ENCODE results near the gene TNFRSF25.

The TNFRSF25 gene

DNA sequence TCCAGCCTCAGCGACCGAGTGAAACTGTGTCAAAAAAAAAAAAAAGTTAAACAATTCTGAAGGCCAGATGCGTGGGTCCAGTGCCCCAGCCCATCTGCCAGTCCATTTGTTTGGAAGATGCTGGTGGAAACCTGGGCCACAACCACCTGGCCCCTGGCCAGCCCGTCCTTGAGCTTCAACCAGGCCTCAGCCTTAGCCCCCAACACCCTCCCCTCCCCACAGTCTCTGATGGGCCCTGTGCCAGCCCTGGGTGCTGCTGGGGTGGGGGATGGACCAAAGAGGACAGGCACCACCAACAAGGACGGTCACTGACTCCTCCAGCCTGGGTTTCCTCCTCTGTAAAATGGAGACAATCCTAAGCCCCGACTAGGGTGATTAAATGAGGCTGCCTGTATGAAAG, 45.1 kb upstream of the TNFRSF25 start:
- in situ Hi-C loops (cut with HindIII; ENCODE audit: low sequenced_read_pairs), result no loop called here
- DNase-seq (ENCODE audit: low read depth, low spot score), result no peak
- TF ChIP-seq CTCF (IDR thresholded peaks at IDR 0.05; ENCODE audit: low read depth, low read length), result no peak
- no peak overlapping the region for H3K4me3 ChIP-seq (ENCODE audit: low read depth, low read length)

DNA sequence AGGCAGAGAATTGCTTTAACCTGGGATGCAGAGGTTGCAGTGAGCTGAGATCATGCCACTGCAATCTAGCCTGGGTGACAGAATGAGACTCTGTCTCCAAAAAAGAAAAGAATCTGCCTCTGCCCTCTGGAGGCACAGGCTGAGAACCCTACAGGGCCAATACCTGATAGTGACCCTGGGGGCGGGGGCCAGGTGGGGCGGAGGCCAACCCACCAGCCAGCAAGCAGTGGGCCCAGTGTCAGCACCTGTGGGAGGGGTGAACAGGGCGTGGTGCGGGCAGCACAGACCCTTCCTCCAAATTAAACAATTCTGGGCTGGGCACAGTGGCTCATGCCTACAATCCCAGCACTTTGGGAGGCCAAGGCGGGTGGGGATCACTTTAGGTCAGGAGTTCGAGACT, 44.5 kb upstream of the TNFRSF25 start:
- DNase-seq (ENCODE audit: low read depth, low spot score), result no peak
- no peak overlapping the region for H3K4me3 ChIP-seq (ENCODE audit: low read depth, low read length)
- in situ Hi-C loops (cut with HindIII; ENCODE audit: low sequenced_read_pairs), result no loop called here
- TF ChIP-seq CTCF (IDR thresholded peaks at IDR 0.05; ENCODE audit: low read depth, low read length), result no peak

GRCh38 chr1:6509919-6510291, 43.9 kb upstream of the TNFRSF25 start:
- TF ChIP-seq CTCF (IDR thresholded peaks at IDR 0.05; ENCODE audit: low read depth, low read length), result no peak
- in situ Hi-C loops (cut with HindIII; ENCODE audit: low sequenced_read_pairs), result no loop called here
- no peak overlapping the region for H3K4me3 ChIP-seq (ENCODE audit: low read depth, low read length)
- no peak for DNase-seq (ENCODE audit: low read depth, low spot score)

- no peak for DNase-seq (ENCODE audit: low read depth, low spot score)
- TF ChIP-seq CTCF (IDR thresholded peaks at IDR 0.05; ENCODE audit: low read depth, low read length), result no peak
- in situ Hi-C loops (cut with HindIII; ENCODE audit: low sequenced_read_pairs), result no loop called here
- no peak overlapping the region for H3K4me3 ChIP-seq (ENCODE audit: low read depth, low read length)
These were observed 43.4 kb upstream of the TNFRSF25 start for GRCh38 chr1:6509220-6509918.

DNA sequence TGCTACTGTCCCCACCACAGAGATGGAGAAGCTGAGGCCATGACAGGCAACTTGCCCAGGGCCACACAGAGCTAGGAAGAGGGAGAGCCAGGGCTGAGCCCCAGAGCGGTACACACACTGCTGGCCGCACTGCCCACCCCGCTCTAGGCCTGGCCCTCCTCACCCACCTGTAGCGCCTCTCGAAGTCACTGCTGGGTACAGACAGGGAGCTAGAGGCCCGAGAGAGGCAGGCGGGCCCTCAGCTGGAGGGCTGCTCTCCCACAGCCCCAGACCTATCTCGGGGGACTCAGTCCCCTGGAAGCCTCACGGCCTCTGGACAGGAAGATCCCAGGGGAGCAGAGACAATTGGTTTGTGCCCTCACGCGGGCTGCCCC, 42.8 kb upstream of the TNFRSF25 start:
- TF ChIP-seq CTCF (IDR thresholded peaks at IDR 0.05; ENCODE audit: low read depth, low read length), result no peak
- no peak overlapping the region for H3K4me3 ChIP-seq (ENCODE audit: low read depth, low read length)
- in situ Hi-C loops (cut with HindIII; ENCODE audit: low sequenced_read_pairs), result no loop called here
- no peak for DNase-seq (ENCODE audit: low read depth, low spot score)

- no peak overlapping the region for H3K4me3 ChIP-seq (ENCODE audit: low read depth, low read length)
- in situ Hi-C loops (cut with HindIII; ENCODE audit: low sequenced_read_pairs), result no loop called here
- DNase-seq (ENCODE audit: low read depth, low spot score), result no peak
- no peak for TF ChIP-seq CTCF (IDR thresholded peaks at IDR 0.05; ENCODE audit: low read depth, low read length)
These were observed 42.3 kb upstream of the TNFRSF25 start for GRCh38 chr1:6508154-6508815.

Measured in astrocyte of the spinal cord (primary cell).